ENCODE results near the gene TAP1.
A peak's percentile ranks its signal among the peaks of the same experiment; 100 is the strongest.

TAP1 gene

GRCh38 chr6:32796848-32797776 lies 56.4 kb downstream of the TAP1 start:
- Histone ChIP-seq H3K4me2 (ENCODE audit: low read length) (peak overlapping the region; percentile 66), H3K4me3 (ENCODE audit: low read length) (peak overlapping the region; percentile 59), H3K27me3 (ENCODE audit: control insufficient read depth, low read length) (no peaks in the 10 kb centered on the region), H4K20me1 (ENCODE audit: control insufficient read depth, insufficient read depth, low read depth, low read length) (no peaks in the 10 kb centered on the region), H3K36me3 (ENCODE audit: control insufficient read depth, low read length) (no peaks in the 10 kb centered on the region), H3K79me2 (ENCODE audit: control insufficient read depth, low read length) (no peaks in the 10 kb centered on the region), H3K27ac (ENCODE audit: low read depth, low read length) (peak overlapping the region; percentile 65), H3K9me3 (ENCODE audit: control insufficient read depth, insufficient read depth, low read length) (peaks cover 5% of the 10 kb centered on the region; the same call in 1 of the 2 replicates), H3K9me2 (replicated peaks; ENCODE audit: control insufficient read depth, low read length) (no peaks in the 10 kb centered on the region), H3F3A (ENCODE audit: control insufficient read depth, insufficient read depth) (no peaks in the 10 kb centered on the region), H3K4me1 (ENCODE audit: control insufficient read depth, low read length) (peaks cover 52% of the 10 kb centered on the region)
- no peak for TF ChIP-seq EZH2phosphoT487 (IDR thresholded peaks at IDR 0.05; ENCODE audit: borderline replicate concordance, low read length)
- TF ChIP-seq, protein P1, sequence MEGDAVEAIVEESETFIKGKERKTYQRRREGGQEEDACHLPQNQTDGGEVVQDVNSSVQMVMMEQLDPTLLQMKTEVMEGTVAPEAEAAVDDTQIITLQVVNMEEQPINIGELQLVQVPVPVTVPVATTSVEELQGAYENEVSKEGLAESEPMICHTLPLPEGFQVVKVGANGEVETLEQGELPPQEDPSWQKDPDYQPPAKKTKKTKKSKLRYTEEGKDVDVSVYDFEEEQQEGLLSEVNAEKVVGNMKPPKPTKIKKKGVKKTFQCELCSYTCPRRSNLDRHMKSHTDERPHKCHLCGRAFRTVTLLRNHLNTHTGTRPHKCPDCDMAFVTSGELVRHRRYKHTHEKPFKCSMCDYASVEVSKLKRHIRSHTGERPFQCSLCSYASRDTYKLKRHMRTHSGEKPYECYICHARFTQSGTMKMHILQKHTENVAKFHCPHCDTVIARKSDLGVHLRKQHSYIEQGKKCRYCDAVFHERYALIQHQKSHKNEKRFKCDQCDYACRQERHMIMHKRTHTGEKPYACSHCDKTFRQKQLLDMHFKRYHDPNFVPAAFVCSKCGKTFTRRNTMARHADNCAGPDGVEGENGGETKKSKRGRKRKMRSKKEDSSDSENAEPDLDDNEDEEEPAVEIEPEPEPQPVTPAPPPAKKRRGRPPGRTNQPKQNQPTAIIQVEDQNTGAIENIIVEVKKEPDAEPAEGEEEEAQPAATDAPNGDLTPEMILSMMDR (IDR thresholded peaks at IDR 0.05; ENCODE audit: low read depth, low read length, poor library complexity, severe bottlenecking): peak; percentile 92
